Fibroblast of lung (primary cell): ENCODE measurements around the gene LRRC26. TPM values are rescaled to one million over a fixed set of nuclear protein-coding genes. Genes with fewer than 3 reads are reported as not detected.

Source experiments
- DNase-seq, 2 donors: peaks; one replicate each; pipeline versions ENCODE4 v3.0.0 to v3.0.0-alpha.2; 2010; ENCODE audit warnings: low read depth in 2 of 2
- H2AFZ ChIP-seq: 2 replicates; pipeline ENCODE4 v1.5.1; 2012; ENCODE audit warnings: low read length, control low read depth, inconsistent platforms
- H3K27ac ChIP-seq: 2 replicates; pipeline ENCODE4 v1.5.1; 2011; ENCODE audit warnings: low read length, control low read depth; ENCODE audit not compliant: insufficient read depth
- H3K27me3 ChIP-seq: 2 replicates; pipeline ENCODE4 v1.5.1; 2011; ENCODE audit warnings: mild to moderate bottlenecking, low read length; ENCODE audit not compliant: control insufficient read depth, insufficient read depth
- H3K36me3 ChIP-seq: 2 replicates; pipeline ENCODE4 v1.5.1; 2011; ENCODE audit warnings: low read length; ENCODE audit not compliant: control insufficient read depth, insufficient read depth
- H3K4me1 ChIP-seq: 2 replicates; pipeline ENCODE4 v1.5.1; 2011; ENCODE audit warnings: low read length; ENCODE audit not compliant: control insufficient read depth, insufficient read depth; ENCODE audit errors: extremely low read depth
- H3K4me2 ChIP-seq: 2 replicates; pipeline ENCODE4 v1.5.1; 2011; ENCODE audit warnings: low read length, control low read depth; ENCODE audit not compliant: insufficient read depth; ENCODE audit errors: extremely low read depth
- H3K4me3 ChIP-seq, 4 experiments: fragments of 200-600 bp in 1 of 4; sonication (generic) in 1 of 4; replicated peaks in 1 of 4; 2 replicates each; pipeline ENCODE4 v1.5.1; 2011 to 2016; ENCODE audit warnings: low read length in 4 of 4, low read depth in 3 of 4, mild to moderate bottlenecking in 3 of 4, control low read depth in 2 of 4, inconsistent platforms in 1 of 4, mixed read lengths in 1 of 4; ENCODE audit not compliant: insufficient read depth in 1 of 4; ENCODE audit errors: control extremely low read depth in 1 of 4
- H3K79me2 ChIP-seq: 2 replicates; pipeline ENCODE4 v1.5.1; 2012; ENCODE audit warnings: mild to moderate bottlenecking, low read length, inconsistent platforms; ENCODE audit not compliant: control insufficient read depth, insufficient read depth
- H3K9ac ChIP-seq: 2 replicates; pipeline ENCODE4 v1.5.1; 2011; ENCODE audit warnings: mild to moderate bottlenecking, low read length, control low read depth; ENCODE audit not compliant: insufficient read depth
- H3K9me3 ChIP-seq: 2 replicates; pipeline ENCODE4 v1.5.1; 2012; ENCODE audit warnings: low read depth, low read length; ENCODE audit not compliant: control insufficient read depth, insufficient read depth
- H4K20me1 ChIP-seq: 2 replicates; pipeline ENCODE4 v1.5.1; 2011; ENCODE audit warnings: low read length; ENCODE audit not compliant: control insufficient read depth, insufficient read depth; ENCODE audit errors: extremely low read depth
- EZH2 ChIP-seq: IDR thresholded peaks from 2 replicates; pipeline ENCODE4 v1.5.1; 2012; ENCODE audit warnings: low read length, control low read depth, mild to moderate bottlenecking; ENCODE audit errors: missing control alignments
- polyA plus RNA-seq, 2 donors: library from polyadenylated mRNA; depleted of rRNA in 1 of 2; stranded (reverse) in 1 of 2; unstranded in 1 of 2; fragments of >200 nt; gene quantifications; 2 replicates each; pipeline ENCODE4 v1.2.1, GENCODE V29; 2011 to 2012; ENCODE audit warnings: missing spikeins in 1 of 2
- total RNA-seq: library from RNA; depleted of rRNA; stranded (reverse); fragments of >200 nt; gene quantifications from 2 replicates; pipeline ENCODE4 v1.2.1, GENCODE V29; 2014
- TF ChIP-seq, protein P1 (sequence below), 2 donors: IDR thresholded peaks in 1 of 2; conservative IDR thresholded peaks in 1 of 2; 1 replicate in 1 of 2; 2 replicates in 1 of 2; pipeline ENCODE4 v1.5.1; 2011 to 2012; ENCODE audit warnings: low read length in 2 of 2, control low read depth in 1 of 2, inconsistent platforms in 1 of 2, low read depth in 1 of 2, mild to moderate bottlenecking in 1 of 2

The LRRC26 gene
- total and polyA plus RNA-seq, 2 donors (not counting 1 experiment from before 2014, with no cell fraction given), result not detected

GRCh38 chr9:137173796-137174664 is 4.2 kb upstream of the LRRC26 start:
- peaks cover 2% of the 10 kb centered on the region for H3K4me1 ChIP-seq
- H3K9me3 ChIP-seq, result no peaks in the 10 kb centered on the region
- no peak overlapping the region for H3K4me3 ChIP-seq
- H4K20me1 ChIP-seq, result no peaks in the 10 kb centered on the region
- no peaks in the 10 kb centered on the region for H3K79me2 ChIP-seq
- H3K9ac ChIP-seq, result no peak overlapping the region
- H3K27me3 ChIP-seq, result peaks cover 17% of the 10 kb centered on the region
- H3K27ac ChIP-seq, result no peak overlapping the region
- TF ChIP-seq, protein P1, sequence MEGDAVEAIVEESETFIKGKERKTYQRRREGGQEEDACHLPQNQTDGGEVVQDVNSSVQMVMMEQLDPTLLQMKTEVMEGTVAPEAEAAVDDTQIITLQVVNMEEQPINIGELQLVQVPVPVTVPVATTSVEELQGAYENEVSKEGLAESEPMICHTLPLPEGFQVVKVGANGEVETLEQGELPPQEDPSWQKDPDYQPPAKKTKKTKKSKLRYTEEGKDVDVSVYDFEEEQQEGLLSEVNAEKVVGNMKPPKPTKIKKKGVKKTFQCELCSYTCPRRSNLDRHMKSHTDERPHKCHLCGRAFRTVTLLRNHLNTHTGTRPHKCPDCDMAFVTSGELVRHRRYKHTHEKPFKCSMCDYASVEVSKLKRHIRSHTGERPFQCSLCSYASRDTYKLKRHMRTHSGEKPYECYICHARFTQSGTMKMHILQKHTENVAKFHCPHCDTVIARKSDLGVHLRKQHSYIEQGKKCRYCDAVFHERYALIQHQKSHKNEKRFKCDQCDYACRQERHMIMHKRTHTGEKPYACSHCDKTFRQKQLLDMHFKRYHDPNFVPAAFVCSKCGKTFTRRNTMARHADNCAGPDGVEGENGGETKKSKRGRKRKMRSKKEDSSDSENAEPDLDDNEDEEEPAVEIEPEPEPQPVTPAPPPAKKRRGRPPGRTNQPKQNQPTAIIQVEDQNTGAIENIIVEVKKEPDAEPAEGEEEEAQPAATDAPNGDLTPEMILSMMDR (conservative IDR thresholded peaks at IDR 0.05 in 1 of 2, IDR thresholded peaks at IDR 0.05 in 1 of 2; ENCODE audit: low read depth in 1 of 2, low read length in 2 of 2), result no peak
- no peak for TF ChIP-seq EZH2
- no peak for DNase-seq
- H3K36me3 ChIP-seq, result peaks cover 3% of the 10 kb centered on the region
- no peak overlapping the region for H2AFZ ChIP-seq
- H3K4me2 ChIP-seq, result no peak overlapping the region

DNA sequence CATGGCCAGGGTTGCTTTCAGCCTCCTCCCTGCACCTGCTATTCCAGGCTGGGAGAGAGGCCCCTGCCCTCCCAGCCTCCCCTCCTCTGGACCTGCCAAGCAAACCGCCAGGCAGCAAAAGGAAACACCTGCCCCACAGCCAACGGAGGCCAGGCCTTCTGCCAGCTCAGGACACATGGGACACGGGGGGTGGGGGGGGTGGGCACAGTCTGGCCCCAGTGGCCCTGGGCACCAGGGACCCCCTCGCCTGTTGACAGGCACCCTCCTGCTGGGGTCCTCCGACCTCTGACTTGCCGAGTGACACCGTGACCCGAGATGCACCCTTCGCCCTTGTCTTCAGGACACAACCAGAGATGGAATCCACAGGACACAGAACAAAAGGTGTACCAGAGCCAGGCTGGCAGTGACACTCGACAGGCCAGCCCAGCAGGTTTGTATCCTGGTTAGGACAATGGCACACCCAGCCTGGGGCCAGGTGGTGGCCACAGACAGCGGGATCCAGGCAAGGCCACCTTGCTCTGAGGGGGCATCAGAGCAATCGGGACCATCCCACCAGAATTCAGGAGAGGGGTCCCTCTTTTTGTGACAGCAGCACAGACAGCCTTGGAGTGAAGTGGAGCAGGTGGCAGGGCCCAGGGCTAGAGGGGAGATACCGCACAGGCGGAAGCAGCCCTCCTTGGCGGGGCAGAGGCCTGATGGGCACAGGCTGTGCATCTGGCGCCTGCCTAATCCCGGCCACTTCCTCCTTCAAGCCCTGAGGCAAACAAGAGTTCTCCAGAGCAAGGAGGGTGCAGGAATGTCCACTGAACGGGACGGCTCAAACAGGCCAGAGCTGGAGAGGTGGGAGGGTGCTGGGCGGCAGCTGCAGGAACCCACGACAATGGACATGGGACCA is 3.3 kb upstream of the LRRC26 start:
- DNase-seq, result no peak
- Histone ChIP-seq H3K27ac (no peak overlapping the region), H3K27me3 (peaks cover 21% of the 10 kb centered on the region), H3K9me3 (no peaks in the 10 kb centered on the region), H3K36me3 (peaks cover 3% of the 10 kb centered on the region), H3K9ac (no peak overlapping the region), H2AFZ (no peak overlapping the region), H4K20me1 (no peaks in the 10 kb centered on the region), H3K4me1 (no peaks in the 10 kb centered on the region), H3K4me3 (no peak overlapping the region), H3K4me2 (no peak overlapping the region), H3K79me2 (no peaks in the 10 kb centered on the region)
- TF ChIP-seq, protein P1 (conservative IDR thresholded peaks at IDR 0.05 in 1 of 2, IDR thresholded peaks at IDR 0.05 in 1 of 2; ENCODE audit: low read depth in 1 of 2, low read length in 2 of 2), result no peak
- TF ChIP-seq EZH2, result no peak
